Adipocyte (in vitro differentiated cells): ENCODE results near the gene PLA2G4C.

ENCODE experiments used
- DNase-seq: peaks from one replicate; pipeline ENCODE4 v3.0.0-alpha.2; 2015; ENCODE audit warnings: low read depth
- H3K27me3 ChIP-seq: replicated peaks from 2 replicates; pipeline ENCODE4 v1.7.0; 2013; ENCODE audit warnings: mild to moderate bottlenecking, low read length, moderate library complexity; ENCODE audit not compliant: control insufficient read depth, insufficient read depth
- H3K36me3 ChIP-seq: 2 replicates; pipeline ENCODE4 v1.7.0; 2013; ENCODE audit warnings: low read length, mild to moderate bottlenecking, moderate library complexity; ENCODE audit not compliant: control insufficient read depth, insufficient read depth, severe bottlenecking
- H3K4me1 ChIP-seq: 2 replicates; pipeline ENCODE4 v1.7.0; 2013; ENCODE audit warnings: mild to moderate bottlenecking, low read length, moderate library complexity; ENCODE audit not compliant: control insufficient read depth, insufficient read depth
- H3K4me3 ChIP-seq: 2 replicates; pipeline ENCODE4 v1.7.0; 2013; ENCODE audit warnings: mild to moderate bottlenecking, low read length, moderate library complexity
- H3K9ac ChIP-seq: 2 replicates; pipeline ENCODE4 v1.7.0; 2013; ENCODE audit warnings: mild to moderate bottlenecking, low read length, moderate library complexity
- H3K9me3 ChIP-seq: 2 replicates; pipeline ENCODE4 v1.7.0; 2013; ENCODE audit warnings: mild to moderate bottlenecking, low read length, moderate library complexity; ENCODE audit not compliant: control insufficient read depth

Gene PLA2G4C

GRCh38 chr19:48010932-48011758 lies 99.5 kb downstream of the PLA2G4C start:
- Histone ChIP-seq H3K4me1 (no peaks in the 10 kb centered on the region), H3K36me3 (no peaks in the 10 kb centered on the region), H3K9ac (no peak overlapping the region), H3K27me3 (peaks cover 8% of the 10 kb centered on the region), H3K4me3 (no peak overlapping the region), H3K9me3 (peaks cover 12% of the 10 kb centered on the region)
- no peak for DNase-seq

- DNase-seq: no peak
- H3K4me3 ChIP-seq: no peak overlapping the region
- H3K9me3 ChIP-seq: peaks cover 7% of the 10 kb centered on the region
- peaks cover 10% of the 10 kb centered on the region for H3K27me3 ChIP-seq
- no peaks in the 10 kb centered on the region for H3K4me1 ChIP-seq
- no peaks in the 10 kb centered on the region for H3K36me3 ChIP-seq
- no peak overlapping the region for H3K9ac ChIP-seq
Observed at GRCh38 chr19:48006762-48007161, 103.9 kb downstream of the PLA2G4C start.

- Histone ChIP-seq H3K9ac (no peak overlapping the region), H3K27me3 (peaks cover 10% of the 10 kb centered on the region), H3K36me3 (no peaks in the 10 kb centered on the region), H3K4me1 (no peaks in the 10 kb centered on the region), H3K9me3 (peaks cover 4% of the 10 kb centered on the region), H3K4me3 (no peak overlapping the region)
- no peak for DNase-seq
Observed at GRCh38 chr19:48004236-48004635, 106.4 kb downstream of the PLA2G4C start.

GRCh38 chr19:48000846-48001245 lies 109.8 kb downstream of the PLA2G4C start:
- no peak for DNase-seq

GRCh38 chr19:47998800-47999199 lies 111.8 kb downstream of the PLA2G4C start:
- Histone ChIP-seq H3K9me3 (peaks cover 4% of the 10 kb centered on the region), H3K36me3 (no peaks in the 10 kb centered on the region), H3K4me1 (no peaks in the 10 kb centered on the region), H3K4me3 (no peak overlapping the region), H3K9ac (no peak overlapping the region), H3K27me3 (peaks cover 17% of the 10 kb centered on the region)
- DNase-seq: no peak

More at GRCh38 chr19:48000846-48001245, 109.8 kb downstream of the PLA2G4C start:
- H3K9ac ChIP-seq: no peak overlapping the region
- no peak overlapping the region for H3K4me3 ChIP-seq
- H3K27me3 ChIP-seq: peaks cover 10% of the 10 kb centered on the region
- H3K9me3 ChIP-seq: peaks cover 4% of the 10 kb centered on the region
- no peaks in the 10 kb centered on the region for H3K4me1 ChIP-seq
- no peaks in the 10 kb centered on the region for H3K36me3 ChIP-seq
